Esophagus mucosa (tissue), 1 donor: ENCODE data around the gene OBP2B. TPM values are rescaled to one million over a fixed set of nuclear protein-coding genes. Genes with fewer than 3 reads are reported as not detected.
"Not testable (repeated sequence)": the region's sequence is repeated elsewhere in the genome, so short reads cannot be mapped to it uniquely, and the experiment has no call there.

ENCODE experiments used
- ATAC-seq: fragments of 200-7000 bp; cut with Tn5 transposase; one replicate; pipeline ENCODE4 v1.9.1; 2020
- total RNA-seq: library from RNA; stranded (reverse); gene quantifications from one replicate; pipeline ENCODE4 v1.2.4, GENCODE V29; 2023
- donor health status: DM: yes; HTN: yes; CAD: no.

Gene OBP2B
- total RNA-seq, 1 donor from 2014 or later: not detected

- peak; percentile 68 for ATAC-seq
Measured at GRCh38 chr9:133238272-133238850, 29.3 kb upstream of the OBP2B start.

- ATAC-seq: peak; percentile 7
Measured at GRCh38 chr9:133237035-133237731, 28.1 kb upstream of the OBP2B start.

- ATAC-seq: peak; percentile 4
Measured at GRCh38 chr9:133236291-133237034, 27.4 kb upstream of the OBP2B start.

GRCh38 chr9:133235549-133236222, 26.6 kb upstream of the OBP2B start:
- ATAC-seq: no peak

DNA sequence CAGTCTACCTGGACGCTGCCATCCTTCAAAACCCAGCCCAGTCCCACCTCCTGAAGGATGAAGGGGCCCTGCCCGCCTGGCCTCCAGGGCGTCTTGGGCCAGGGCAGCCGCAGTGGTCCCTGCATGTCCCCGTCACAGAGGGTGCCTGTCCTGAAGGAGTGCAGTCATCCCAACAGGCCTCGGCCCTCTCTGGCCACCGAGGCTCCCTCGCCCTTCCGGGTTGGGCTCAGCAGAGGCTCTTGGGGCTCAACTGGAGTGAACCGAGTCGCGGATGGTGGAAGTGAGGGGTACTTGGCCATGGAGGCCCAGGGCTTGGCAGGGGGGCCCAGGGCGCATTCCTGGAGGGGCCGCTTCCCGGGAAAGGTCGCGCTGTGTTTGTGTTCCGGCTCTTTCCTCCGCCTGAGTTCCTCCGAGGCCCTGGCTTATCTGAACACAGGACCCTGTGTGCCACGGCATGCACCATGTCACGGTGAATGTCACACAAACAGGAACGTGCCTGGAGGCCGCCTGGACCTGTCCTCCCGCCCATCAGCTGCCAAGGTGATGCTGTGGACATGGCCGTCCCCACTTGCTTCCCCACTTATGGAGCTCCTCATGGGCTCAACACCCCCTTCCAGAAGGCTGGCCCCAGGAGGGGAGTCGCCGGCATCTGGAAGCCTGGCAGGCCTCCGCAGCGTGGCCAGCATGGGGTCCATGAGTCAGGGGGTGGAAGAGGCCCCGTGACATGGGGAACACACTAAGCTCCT, 25.7 kb upstream of the OBP2B start:
- no peak for ATAC-seq

- ATAC-seq: no peak
Measured at GRCh38 chr9:133233681-133234432, 24.8 kb upstream of the OBP2B start.

- not testable (repeated sequence) for ATAC-seq
Measured at GRCh38 chr9:133231934-133232568, 23.0 kb upstream of the OBP2B start.

DNA sequence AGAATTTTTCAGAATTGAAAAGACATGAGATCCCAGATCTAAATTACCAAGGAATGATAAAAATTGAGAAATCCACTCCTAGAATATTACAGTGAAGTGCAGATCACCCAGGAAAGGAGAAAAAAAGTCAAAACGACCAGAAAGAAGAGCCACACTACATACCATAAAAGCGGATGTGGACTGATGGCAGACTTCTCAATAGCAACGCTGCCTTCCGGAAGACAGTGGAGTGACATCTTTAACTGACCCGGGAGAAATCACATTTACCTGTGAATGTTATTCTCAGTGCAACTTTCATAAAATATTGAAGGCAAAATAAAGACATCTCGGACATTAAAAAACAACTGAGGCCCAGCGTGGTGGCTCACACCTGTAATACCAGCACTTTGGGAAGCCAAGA, 21.5 kb upstream of the OBP2B start:
- not testable (repeated sequence) for ATAC-seq

DNA sequence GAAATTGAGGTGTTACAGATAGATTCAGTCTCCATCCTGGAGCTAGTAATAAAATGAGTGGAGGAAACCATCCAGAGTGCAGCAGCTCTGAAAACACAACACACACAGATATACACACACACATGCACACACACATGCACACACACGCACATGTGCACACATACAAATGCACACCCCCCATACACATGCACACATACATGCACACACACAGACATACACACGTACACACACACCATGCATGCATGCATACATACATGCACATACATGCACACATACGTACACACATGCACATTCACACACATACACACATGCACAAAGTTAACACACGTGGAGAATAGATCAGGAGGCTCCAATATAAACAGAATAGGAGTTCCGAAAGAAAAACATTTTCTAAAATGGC, 21.0 kb upstream of the OBP2B start:
- ATAC-seq: no peak

- not testable (repeated sequence) for ATAC-seq
Measured at GRCh38 chr9:133228474-133229193, 19.6 kb upstream of the OBP2B start.

DNA sequence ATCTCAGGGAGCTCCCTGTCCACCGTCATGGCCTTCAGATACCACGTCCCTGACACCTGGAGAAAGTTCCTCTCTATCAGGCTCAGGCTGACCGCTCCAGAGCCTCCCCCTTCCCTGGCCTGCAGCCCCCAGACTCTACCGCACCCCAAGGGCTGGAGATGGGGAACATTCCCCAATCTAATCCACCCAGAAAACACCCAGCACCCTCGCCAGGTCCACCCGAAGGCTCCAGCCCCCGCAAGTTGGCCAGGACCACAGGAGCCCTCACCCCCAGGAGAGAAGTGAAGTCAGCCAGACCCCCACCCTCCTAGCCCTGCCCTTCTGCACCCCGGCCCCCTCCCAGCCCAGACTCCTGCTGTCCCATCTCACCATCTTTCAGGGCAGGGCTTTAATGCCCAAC, 18.9 kb upstream of the OBP2B start:
- not testable (repeated sequence) for ATAC-seq

DNA sequence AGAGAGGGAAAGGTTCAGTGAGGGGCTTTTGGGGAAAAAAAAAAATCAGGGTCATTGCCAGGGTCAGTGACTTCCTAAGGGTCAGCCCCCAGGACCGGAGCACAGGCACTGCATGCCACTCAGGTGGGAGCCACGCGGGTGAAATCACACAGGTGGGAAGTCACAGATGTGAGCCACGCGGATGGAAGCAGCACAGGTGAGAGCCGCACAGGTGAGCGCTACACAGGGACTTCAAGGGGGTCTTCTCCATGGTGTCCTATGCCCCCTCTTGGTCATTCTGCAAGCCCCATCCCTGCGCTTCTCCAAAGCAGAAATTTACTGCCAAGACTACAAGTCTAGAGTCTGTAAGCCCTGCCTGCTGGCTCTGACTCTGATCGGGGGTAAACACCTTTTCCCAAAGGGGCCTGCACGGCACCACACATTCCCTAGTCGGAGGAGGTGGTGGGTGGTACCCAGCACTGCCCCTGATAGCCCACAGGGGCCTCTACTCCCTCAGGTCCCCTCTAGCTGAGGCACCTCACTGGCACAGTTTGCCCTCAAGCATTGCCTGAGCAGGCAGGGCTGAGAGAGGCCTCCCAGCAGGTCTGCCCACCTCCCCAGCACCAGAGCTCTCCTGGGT, 18.3 kb upstream of the OBP2B start:
- no peak for ATAC-seq

DNA sequence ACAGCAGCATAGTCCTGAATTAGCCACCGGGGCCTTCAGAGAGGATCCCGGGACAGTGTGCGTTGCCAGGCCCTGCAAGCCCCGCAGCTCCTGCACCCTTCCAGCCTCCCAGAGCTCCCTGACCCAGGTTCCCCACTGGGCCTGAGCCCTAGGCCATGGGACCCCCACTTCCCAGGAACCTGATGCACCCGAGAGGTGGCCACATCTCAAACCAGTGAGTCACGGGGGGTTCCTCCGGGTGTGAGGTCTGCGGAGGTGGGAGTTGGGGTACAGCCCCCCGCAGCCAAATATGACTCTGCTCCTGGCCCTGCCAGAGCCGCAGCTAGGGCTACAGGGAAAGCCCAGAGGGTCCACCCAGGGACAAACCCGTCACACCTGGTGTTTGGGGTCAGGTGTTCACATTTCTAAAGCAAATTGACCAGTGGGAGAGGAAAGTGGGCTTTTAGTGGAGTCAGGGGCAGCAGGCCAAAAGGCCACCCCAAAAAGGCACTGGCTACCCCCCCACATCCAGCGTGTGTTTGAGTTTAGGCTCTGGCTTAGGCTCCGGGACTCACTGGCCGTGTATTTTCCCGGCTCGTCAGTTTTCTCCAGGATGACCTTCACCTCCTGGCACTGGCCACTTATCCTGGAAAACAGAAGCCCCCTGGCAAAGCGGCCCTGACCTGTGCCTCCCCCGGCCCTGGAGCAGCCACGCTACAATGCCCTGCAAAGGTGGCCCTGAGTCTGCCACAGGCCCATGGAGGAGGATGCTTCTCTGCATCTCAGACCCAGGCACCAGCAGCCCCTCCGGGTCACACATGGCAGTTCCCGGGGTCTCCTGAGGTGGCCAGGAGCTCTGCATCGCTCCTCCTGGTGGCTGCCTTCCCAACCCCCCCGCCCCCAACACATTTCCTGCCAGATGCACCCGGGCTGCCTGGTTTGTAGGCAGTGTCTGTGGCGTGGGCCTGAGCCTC, 17.4 kb upstream of the OBP2B start:
- no peak for ATAC-seq

DNA sequence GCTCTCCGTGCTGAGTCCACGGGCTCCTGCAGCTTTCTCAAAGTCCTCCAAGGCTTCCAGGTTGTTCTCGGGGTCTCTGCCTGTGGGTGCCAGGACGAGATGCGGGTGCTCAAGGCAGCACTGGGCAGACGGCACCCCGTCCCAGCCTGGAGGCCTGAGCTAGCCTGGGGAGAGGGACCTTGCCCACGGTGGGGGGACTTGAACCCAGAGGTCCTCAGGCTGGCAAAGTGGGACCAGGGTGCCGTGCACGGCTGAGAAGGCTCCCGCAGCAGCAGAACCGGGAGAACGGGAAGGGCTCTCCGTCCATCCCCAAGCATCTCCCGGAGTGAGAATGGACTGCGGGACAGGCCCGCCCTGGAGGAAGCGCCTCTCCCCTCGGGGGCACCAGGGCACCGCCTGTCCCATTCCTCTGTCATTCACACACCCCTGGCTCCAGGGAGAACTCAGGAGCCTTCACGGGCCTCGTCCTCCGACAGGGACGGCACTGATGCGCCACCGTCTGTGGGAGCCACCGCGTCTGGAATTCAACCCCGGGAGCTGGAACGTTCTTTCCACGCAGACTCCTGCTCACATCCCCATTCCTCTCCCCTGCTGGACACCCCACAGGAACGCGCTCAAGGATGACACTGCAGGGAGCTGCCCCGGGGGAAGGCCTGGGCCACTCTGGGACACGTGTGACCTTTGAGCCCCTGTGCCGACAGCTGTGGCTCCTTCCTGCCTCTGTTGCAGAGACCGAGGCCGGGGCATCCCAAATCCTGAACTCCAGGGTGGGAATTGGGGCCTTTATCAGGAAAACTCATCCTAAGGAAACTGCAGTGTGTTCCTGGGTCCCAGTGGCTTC, 16.3 kb upstream of the OBP2B start:
- ATAC-seq: no peak

DNA sequence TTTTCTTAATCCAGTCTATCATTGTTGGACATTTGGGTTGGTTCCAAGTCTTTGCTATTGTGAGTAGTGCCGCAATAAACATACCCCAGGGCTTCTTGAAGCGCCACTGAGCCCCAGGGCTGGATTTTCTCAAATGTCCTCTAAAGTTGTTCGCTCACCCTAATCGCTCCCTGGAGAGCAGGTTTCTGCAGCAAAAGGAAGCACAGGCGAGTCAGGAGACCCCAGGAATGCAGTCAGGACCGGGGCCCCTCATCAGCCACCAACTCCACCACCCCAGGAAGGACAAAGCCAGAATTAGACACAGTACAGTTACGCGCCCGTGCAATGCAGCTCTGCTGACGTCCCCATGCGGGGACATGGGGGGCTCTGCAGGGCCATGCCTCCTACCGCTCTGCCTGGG, 15.7 kb upstream of the OBP2B start:
- ATAC-seq: no peak

- ATAC-seq: peak; percentile 48
Measured at GRCh38 chr9:133223159-133223756, 14.2 kb upstream of the OBP2B start.

DNA sequence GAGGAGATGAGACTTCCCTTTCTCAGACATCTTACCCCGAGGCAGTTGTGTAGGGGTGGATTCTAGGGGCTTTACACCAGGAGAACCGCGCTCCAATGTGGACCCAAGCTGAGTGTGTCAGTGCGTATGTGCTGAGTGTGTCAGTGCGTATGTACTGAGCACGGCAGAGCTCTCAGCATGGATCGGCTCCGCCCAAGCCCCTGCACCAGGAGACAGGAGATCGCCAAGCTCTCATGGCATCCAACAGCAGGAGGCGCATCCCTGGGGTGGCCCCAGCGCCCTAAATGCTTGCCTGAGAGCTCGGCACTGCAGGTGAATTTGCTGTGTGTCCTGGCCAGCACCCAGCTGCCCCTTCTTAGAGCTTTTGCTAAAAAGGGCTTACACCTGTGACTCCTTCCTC, 12.9 kb upstream of the OBP2B start:
- not testable (repeated sequence) for ATAC-seq
